Mucosa of descending colon (tissue), 3 donors: ENCODE data around the gene FAM163B. TPM values are rescaled to one million over a fixed set of nuclear protein-coding genes. Genes with fewer than 3 reads are reported as not detected.

Source experiments
- ATAC-seq: fragments of 200-7000 bp; cut with Tn5 transposase; one replicate; pipeline ENCODE4 v1.9.1; 2020; ENCODE audit warnings: mild to moderate bottlenecking, moderate library complexity
- DNase-seq, 3 donors: peaks; one replicate each; pipeline ENCODE4 v3.0.0-alpha.2; 2020
- H3K36me3 ChIP-seq: fragments of 200-600 bp; one replicate; pipeline ENCODE4 v1.8.0; 2021; ENCODE audit warnings: low read depth, mild to moderate bottlenecking
- H3K4me1 ChIP-seq: fragments of 200-600 bp; one replicate; pipeline ENCODE4 v1.8.0; 2021; ENCODE audit warnings: low read depth, mild to moderate bottlenecking
- H3K4me3 ChIP-seq: fragments of 200-600 bp; one replicate; pipeline ENCODE4 v1.8.0; 2021; ENCODE audit warnings: mild to moderate bottlenecking
- H3K9me3 ChIP-seq: fragments of 200-600 bp; one replicate; pipeline ENCODE4 v1.8.0; 2021; ENCODE audit warnings: mild to moderate bottlenecking
- CTCF ChIP-seq: fragments of 200-600 bp; IDR thresholded peaks from one replicate; pipeline ENCODE4 v1.8.0; 2022; ENCODE audit warnings: antibody characterized with exemption, mild to moderate bottlenecking
- intact Hi-C, 2 donors: fragments of 100-400 bp; cut with DNase I in 1 of 2; cut with micrococcal nuclease in 1 of 2; formaldehyde crosslinking; loops; one replicate each; pipeline versions ENCODE4 v1.11.0 to v1.11.1; 2022; cut with DNase I, micrococcal nuclease
- total RNA-seq, 3 donors: library from RNA; stranded (reverse); fragmentation: NEBNext Ultra II Directional in 2 of 3; extraction: Animal tissue kit (Norgen Biotek cat#: 25700) in 2 of 3; gene quantifications; one replicate each; pipeline versions ENCODE4 v1.2.1 to v1.2.4, GENCODE V29; 2021 to 2023
- donor health status: DM: no; HTN: no; CAD: no; lungs with moderate emphysema.
- donor health status: DM: no; HTN: no; CAD: no.
- donor health status: DM: no; HTN: yes; CAD: no.

The FAM163B gene
- total RNA-seq, 3 donors from 2014 or later: 2.0 to 3.9 (median 3.8) TPM

GRCh38 chr9:133553973-133554713 lies 55.0 kb downstream of the FAM163B start:
- Histone ChIP-seq H3K4me3 (no peak overlapping the region), H3K4me1 (peaks cover 5% of the 10 kb centered on the region), H3K36me3 (no peaks in the 10 kb centered on the region), H3K9me3 (no peaks in the 10 kb centered on the region)
- no peak for TF ChIP-seq CTCF
- ATAC-seq: no peak
- intact Hi-C loops: no loop called here
- no peak for DNase-seq

GRCh38 chr9:133553123-133553522 lies 56.1 kb downstream of the FAM163B start:
- ATAC-seq: no peak
- no peaks in the 10 kb centered on the region for H3K9me3 ChIP-seq
- no peak overlapping the region for H3K4me3 ChIP-seq
- H3K4me1 ChIP-seq: peaks cover 5% of the 10 kb centered on the region
- intact Hi-C loops: no loop called here
- no peak for DNase-seq
- TF ChIP-seq CTCF: no peak
- no peaks in the 10 kb centered on the region for H3K36me3 ChIP-seq

- no peak for ATAC-seq
Measured at GRCh38 chr9:133552236-133552635, 57.0 kb downstream of the FAM163B start.

GRCh38 chr9:133551446-133551845 lies 57.7 kb downstream of the FAM163B start:
- intact Hi-C loops: no loop called here
- no peak for ATAC-seq
- no peaks in the 10 kb centered on the region for H3K36me3 ChIP-seq
- no peak for TF ChIP-seq CTCF
- no peak overlapping the region for H3K4me3 ChIP-seq
- no peaks in the 10 kb centered on the region for H3K4me1 ChIP-seq
- H3K9me3 ChIP-seq: no peaks in the 10 kb centered on the region
- DNase-seq: no peak

More at GRCh38 chr9:133552236-133552635, 57.0 kb downstream of the FAM163B start:
- TF ChIP-seq CTCF: no peak
- H3K4me1 ChIP-seq: no peaks in the 10 kb centered on the region
- no peaks in the 10 kb centered on the region for H3K9me3 ChIP-seq
- no peaks in the 10 kb centered on the region for H3K36me3 ChIP-seq
- no peak for DNase-seq
- intact Hi-C loops: no loop called here
- no peak overlapping the region for H3K4me3 ChIP-seq

GRCh38 chr9:133547116-133547515 lies 62.1 kb downstream of the FAM163B start:
- Histone ChIP-seq H3K9me3 (no peaks in the 10 kb centered on the region), H3K36me3 (no peaks in the 10 kb centered on the region)
- ATAC-seq: no peak

More at GRCh38 chr9:133547116-133547515, 62.1 kb downstream of the FAM163B start:
- no peak for DNase-seq
- TF ChIP-seq CTCF: no peak
- no peak overlapping the region for H3K4me3 ChIP-seq
- intact Hi-C loops: no loop called here
- no peaks in the 10 kb centered on the region for H3K4me1 ChIP-seq
